ENCODE measurements around the gene CENPX.

DNA sequence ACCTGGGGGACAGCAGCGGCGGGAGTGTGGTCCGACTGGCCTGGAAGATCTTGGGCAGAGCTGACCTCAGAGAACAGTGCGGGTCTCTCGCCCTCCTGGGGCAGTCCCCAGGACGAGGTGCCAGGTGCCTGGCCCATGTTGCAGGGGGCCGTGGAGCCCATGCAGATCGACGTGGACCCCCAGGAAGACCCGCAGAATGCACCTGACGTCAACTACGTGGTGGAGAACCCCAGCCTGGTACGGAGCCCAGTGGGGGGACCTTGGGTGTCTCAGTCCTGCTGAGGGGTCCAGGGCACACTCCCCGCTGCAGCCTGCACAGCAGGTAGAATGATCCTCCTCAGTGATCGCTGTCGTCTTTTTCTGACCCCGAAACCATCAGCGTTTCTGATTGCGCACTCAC lies 30.5 kb upstream of the CENPX start:
- TF ChIP-seq CTCF (IDR thresholded peaks at IDR 0.05) (no peak), POLR2AphosphoS5 (IDR thresholded peaks at IDR 0.05; ENCODE audit: low read depth, low read length) (no peak), TCF7L2 (IDR thresholded peaks at IDR 0.05; ENCODE audit: low read depth, low read length) (no peak), SIN3A (IDR thresholded peaks at IDR 0.05; ENCODE audit: borderline replicate concordance, insufficient read depth, low read depth, low read length) (no peak)
- TF ChIP-seq, protein P1, sequence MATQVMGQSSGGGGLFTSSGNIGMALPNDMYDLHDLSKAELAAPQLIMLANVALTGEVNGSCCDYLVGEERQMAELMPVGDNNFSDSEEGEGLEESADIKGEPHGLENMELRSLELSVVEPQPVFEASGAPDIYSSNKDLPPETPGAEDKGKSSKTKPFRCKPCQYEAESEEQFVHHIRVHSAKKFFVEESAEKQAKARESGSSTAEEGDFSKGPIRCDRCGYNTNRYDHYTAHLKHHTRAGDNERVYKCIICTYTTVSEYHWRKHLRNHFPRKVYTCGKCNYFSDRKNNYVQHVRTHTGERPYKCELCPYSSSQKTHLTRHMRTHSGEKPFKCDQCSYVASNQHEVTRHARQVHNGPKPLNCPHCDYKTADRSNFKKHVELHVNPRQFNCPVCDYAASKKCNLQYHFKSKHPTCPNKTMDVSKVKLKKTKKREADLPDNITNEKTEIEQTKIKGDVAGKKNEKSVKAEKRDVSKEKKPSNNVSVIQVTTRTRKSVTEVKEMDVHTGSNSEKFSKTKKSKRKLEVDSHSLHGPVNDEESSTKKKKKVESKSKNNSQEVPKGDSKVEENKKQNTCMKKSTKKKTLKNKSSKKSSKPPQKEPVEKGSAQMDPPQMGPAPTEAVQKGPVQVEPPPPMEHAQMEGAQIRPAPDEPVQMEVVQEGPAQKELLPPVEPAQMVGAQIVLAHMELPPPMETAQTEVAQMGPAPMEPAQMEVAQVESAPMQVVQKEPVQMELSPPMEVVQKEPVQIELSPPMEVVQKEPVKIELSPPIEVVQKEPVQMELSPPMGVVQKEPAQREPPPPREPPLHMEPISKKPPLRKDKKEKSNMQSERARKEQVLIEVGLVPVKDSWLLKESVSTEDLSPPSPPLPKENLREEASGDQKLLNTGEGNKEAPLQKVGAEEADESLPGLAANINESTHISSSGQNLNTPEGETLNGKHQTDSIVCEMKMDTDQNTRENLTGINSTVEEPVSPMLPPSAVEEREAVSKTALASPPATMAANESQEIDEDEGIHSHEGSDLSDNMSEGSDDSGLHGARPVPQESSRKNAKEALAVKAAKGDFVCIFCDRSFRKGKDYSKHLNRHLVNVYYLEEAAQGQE (IDR thresholded peaks at IDR 0.05; ENCODE audit: insufficient read depth in 1 of 2, low read depth in 2 of 2, low read length in 1 of 2) = no peak
